Kidney (tissue), 14 donors: ENCODE results near the gene XPO5. TPM values are rescaled to one million over a fixed set of nuclear protein-coding genes. Genes with fewer than 3 reads are reported as not detected.
"Not testable (repeated sequence)": the region's sequence is repeated elsewhere in the genome, so short reads cannot be mapped to it uniquely, and the experiment has no call there.

Experiments
- DNase-seq, 5 donors: peaks; one replicate each; pipeline ENCODE4 v3.0.0-alpha.2; 2013 to 2020
- FAIRE-seq: peaks from 2 replicates; lab custom pipeline; 2012; peaks lifted over from hg19 to GRCh38; lab: Jason Lieb, UNC
- H3K27ac ChIP-seq, 2 donors: one replicate each; pipeline ENCODE4 v1.7.0; 2013; ENCODE audit warnings: low read depth in 2 of 2, low read length in 2 of 2, inconsistent platforms in 1 of 2
- H3K27me3 ChIP-seq: one replicate; pipeline ENCODE4 v1.7.1; 2013; ENCODE audit warnings: low read length, inconsistent platforms; ENCODE audit not compliant: control insufficient read depth, insufficient read depth
- H3K36me3 ChIP-seq, 3 donors: one replicate each; pipeline versions ENCODE4 v1.7.0 to v1.7.1; 2013; ENCODE audit warnings: low read length in 3 of 3, control low read depth in 1 of 3, inconsistent platforms in 1 of 3; ENCODE audit not compliant: insufficient read depth in 3 of 3, control insufficient read depth in 2 of 3
- H3K4me1 ChIP-seq, 3 donors: one replicate each; pipeline versions ENCODE4 v1.7.0 to v1.7.1; 2013; ENCODE audit warnings: low read length in 3 of 3, inconsistent platforms in 1 of 3, low read depth in 1 of 3; ENCODE audit not compliant: control insufficient read depth in 2 of 3, insufficient read depth in 2 of 3
- H3K4me3 ChIP-seq, 3 donors: one replicate each; pipeline versions ENCODE4 v1.7.0 to v1.8.1; 2013; ENCODE audit warnings: low read length in 3 of 3, control low read depth in 1 of 3, inconsistent platforms in 1 of 3
- H3K9ac ChIP-seq, 3 donors: one replicate each; pipeline versions ENCODE4 v1.7.0 to v1.7.1; 2013; ENCODE audit warnings: low read length in 3 of 3, control low read depth in 1 of 3, inconsistent platforms in 1 of 3
- H3K9me3 ChIP-seq, 3 donors: one replicate each; pipeline versions ENCODE4 v1.7.0 to v1.7.1; 2013; ENCODE audit warnings: low read length in 3 of 3, control low read depth in 1 of 3, inconsistent platforms in 1 of 3; ENCODE audit not compliant: control insufficient read depth in 2 of 3, insufficient read depth in 1 of 3
- CTCF ChIP-seq: IDR thresholded peaks from 3 replicates; pipeline ENCODE4 v1.5.1; 2012; ENCODE audit warnings: mild to moderate bottlenecking, moderate library complexity, borderline replicate concordance; ENCODE audit not compliant: insufficient read depth; ENCODE audit errors: extremely low read depth
- intact Hi-C: fragments of 100-400 bp; cut with DNase I; formaldehyde crosslinking; loops from one replicate; pipeline ENCODE4 v1.11.1; 2022
- polyA plus RNA-seq: library from polyadenylated mRNA; stranded (reverse); fragments of 350-450 nt; fragmentation: Illumina TruSeq; extraction: RNeasy Lipid Tissue Mini Kit (QIAGEN cat#74804); gene quantifications from one replicate; pipeline ENCODE4 v1.2.3, GENCODE V29; 2014; ENCODE audit warnings: low read depth, low replicate concordance; ENCODE audit not compliant: insufficient read depth
- total RNA-seq: library from RNA; stranded (reverse); fragmentation: NEBNext Ultra II Directional; extraction: Animal tissue kit (Norgen Biotek cat#: 25700); gene quantifications from one replicate; pipeline ENCODE4 v1.2.1, GENCODE V29; 2021
- donor health status: control.
- donor health status: control.
- donor health status: control.
- donor health status: control.
- donor health status: control.
- donor health status: DM: yes; HTN: yes; CAD: no.
- donor health status: Normal renal cell carcinoma (clear cell type).

The XPO5 gene
- total and polyA plus RNA-seq, 2 donors from 2014 or later = 7.5 to 34.3 TPM

- Histone ChIP-seq H3K36me3 (peaks cover 0 to 7% (median 6%) of the 10 kb centered on the region in 3 donors), H3K9me3 (no peaks in the 10 kb centered on the region), H3K27me3 (no peaks in the 10 kb centered on the region), H3K4me3 (no peak overlapping the region), H3K9ac (no peak overlapping the region), H3K27ac (no peak overlapping the region), H3K4me1 (no peaks in the 10 kb centered on the region)
- FAIRE-seq = no peak
- DNase-seq = no peak
- intact Hi-C loops = no loop called here
- no peak for TF ChIP-seq CTCF
These were observed 35.3 kb downstream of the XPO5 start for GRCh38 chr6:43540507-43540906.

- H3K9ac ChIP-seq, H3K4me1 ChIP-seq, FAIRE-seq, H3K27me3 ChIP-seq, DNase-seq, H3K4me3 ChIP-seq, H3K9me3 ChIP-seq, intact Hi-C loops, H3K36me3 ChIP-seq, H3K27ac ChIP-seq: not testable (repeated sequence)
These were observed 36.4 kb downstream of the XPO5 start for GRCh38 chr6:43539409-43539808.

GRCh38 chr6:43538986-43539385 is 36.9 kb downstream of the XPO5 start:
- H3K4me3 ChIP-seq, H3K4me1 ChIP-seq, H3K27me3 ChIP-seq, intact Hi-C loops, H3K9me3 ChIP-seq, DNase-seq, H3K9ac ChIP-seq, FAIRE-seq, H3K27ac ChIP-seq, H3K36me3 ChIP-seq: not testable (repeated sequence)

GRCh38 chr6:43532201-43532600 is 43.6 kb downstream of the XPO5 start:
- Histone ChIP-seq H3K4me3 (no peak overlapping the region), H3K9ac (no peak overlapping the region), H3K27me3 (no peaks in the 10 kb centered on the region), H3K27ac (no peak overlapping the region), H3K36me3 (peaks cover 5 to 22% (median 18%) of the 10 kb centered on the region in 3 donors), H3K9me3 (no peaks in the 10 kb centered on the region), H3K4me1 (no peaks in the 10 kb centered on the region)
- DNase-seq (no peak), FAIRE-seq (no peak)
- intact Hi-C loops = no loop called here
- no peak for TF ChIP-seq CTCF

- H3K9ac ChIP-seq = no peak overlapping the region
- DNase-seq = no peak
- intact Hi-C loops = no loop called here
- no peak overlapping the region for H3K4me3 ChIP-seq
- no peaks in the 10 kb centered on the region for H3K27me3 ChIP-seq
- H3K36me3 ChIP-seq = peaks cover 16 to 76% (median 70%) of the 10 kb centered on the region in 3 donors
- no peaks in the 10 kb centered on the region for H3K4me1 ChIP-seq
- H3K27ac ChIP-seq = no peak overlapping the region
- no peaks in the 10 kb centered on the region for H3K9me3 ChIP-seq
- no peak for TF ChIP-seq CTCF
- FAIRE-seq = no peak
These were observed 51.3 kb downstream of the XPO5 start for GRCh38 chr6:43524483-43524961.
